ENCODE results near the gene IL36B.
"Not testable (repeated sequence)": the region's sequence is repeated elsewhere in the genome, so short reads cannot be mapped to it uniquely, and the experiment has no call there.

Gene IL36B

DNA sequence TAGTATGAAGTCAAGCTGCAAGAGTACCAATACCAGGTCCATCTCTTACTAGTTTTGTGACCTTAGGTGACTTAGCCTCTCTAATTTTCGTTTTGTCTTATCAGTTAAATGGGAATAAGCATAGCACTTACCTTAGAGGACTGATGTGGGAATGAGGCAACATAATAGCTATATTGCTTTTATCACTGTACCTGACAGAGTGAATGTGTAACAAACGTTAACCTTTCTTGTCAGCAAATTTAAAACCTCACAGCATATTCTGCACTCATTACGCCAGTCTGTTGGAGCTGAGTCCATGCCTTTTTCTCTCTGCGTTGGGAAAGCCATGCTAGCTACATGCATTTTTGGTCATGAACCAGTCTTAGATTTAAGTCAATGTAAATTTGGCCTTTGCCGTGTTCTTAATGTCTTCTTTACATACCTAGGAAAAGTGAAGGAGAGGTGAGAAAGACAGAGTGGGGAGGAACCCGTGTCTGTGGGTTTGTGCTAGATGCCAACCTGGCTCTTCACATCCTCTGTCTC, at the start of gene IL36B:
Gene IL36B, minus strand, starts transcription at position 472 of the 522 bp plus-strand sequence.
- DNase-seq (ENCODE audit: low read depth) = no peak

DNA sequence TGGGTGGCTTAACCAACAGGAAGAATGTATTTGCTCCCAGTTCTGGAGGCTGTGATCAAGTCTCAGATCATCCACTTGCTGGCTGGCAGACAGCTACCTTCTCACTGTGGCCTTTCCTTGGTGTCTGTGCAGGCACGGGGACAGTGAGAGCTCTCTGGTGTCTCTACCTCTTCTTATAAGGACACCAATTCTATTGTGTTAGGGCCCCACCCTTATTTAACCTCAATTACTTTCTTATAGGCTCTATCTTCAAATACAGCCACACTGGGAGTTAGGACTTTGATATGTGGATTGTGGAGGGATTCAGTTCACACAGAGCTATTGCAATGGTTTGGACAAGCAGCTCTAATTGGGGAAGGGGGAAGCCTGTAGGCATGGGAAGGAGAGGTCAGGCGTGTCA, 49.5 kb upstream of the IL36B start:
- no peak for DNase-seq (ENCODE audit: low read depth)

DNA sequence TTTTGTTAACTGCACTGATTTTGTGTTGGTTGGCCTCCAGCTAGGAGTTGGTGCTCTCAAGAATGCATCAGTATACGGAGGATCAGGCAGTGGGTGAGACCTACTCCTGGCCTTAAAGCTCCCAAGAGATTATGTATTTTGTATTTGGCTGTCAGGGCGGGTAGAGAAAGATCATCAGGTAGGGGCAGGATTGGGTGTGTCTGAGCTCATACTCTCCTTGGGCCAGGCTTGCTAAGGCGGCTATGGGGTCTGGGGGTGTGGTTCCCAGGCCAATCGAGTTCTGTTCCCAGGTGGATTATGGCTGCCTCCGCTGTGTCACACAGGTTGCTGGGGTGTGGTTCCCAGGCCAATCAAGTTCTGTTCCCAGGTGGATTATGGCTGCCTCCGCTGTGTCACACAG, 45.9 kb upstream of the IL36B start:
- DNase-seq (ENCODE audit: low read depth) = no peak

DNA sequence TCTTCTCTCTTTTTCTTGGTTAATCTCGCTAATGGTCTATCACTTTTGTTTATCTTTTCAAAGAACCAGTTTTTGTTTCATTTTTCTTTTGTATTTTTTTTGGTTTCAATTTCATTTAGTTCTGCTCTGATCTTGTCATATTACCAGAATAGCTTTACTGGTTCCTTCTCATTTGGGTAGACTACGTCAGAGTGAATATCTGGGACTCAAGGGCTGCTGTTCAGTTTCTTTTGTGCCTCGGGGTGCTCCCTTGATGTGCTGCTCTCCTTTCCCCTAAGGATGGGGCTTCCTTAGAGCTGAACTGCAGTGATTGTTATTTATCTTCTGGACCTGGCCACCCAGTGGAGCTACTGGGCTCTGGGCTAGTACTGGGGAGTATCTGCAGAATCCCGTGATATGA, 45.4 kb upstream of the IL36B start:
- no peak for DNase-seq (ENCODE audit: low read depth)

DNA sequence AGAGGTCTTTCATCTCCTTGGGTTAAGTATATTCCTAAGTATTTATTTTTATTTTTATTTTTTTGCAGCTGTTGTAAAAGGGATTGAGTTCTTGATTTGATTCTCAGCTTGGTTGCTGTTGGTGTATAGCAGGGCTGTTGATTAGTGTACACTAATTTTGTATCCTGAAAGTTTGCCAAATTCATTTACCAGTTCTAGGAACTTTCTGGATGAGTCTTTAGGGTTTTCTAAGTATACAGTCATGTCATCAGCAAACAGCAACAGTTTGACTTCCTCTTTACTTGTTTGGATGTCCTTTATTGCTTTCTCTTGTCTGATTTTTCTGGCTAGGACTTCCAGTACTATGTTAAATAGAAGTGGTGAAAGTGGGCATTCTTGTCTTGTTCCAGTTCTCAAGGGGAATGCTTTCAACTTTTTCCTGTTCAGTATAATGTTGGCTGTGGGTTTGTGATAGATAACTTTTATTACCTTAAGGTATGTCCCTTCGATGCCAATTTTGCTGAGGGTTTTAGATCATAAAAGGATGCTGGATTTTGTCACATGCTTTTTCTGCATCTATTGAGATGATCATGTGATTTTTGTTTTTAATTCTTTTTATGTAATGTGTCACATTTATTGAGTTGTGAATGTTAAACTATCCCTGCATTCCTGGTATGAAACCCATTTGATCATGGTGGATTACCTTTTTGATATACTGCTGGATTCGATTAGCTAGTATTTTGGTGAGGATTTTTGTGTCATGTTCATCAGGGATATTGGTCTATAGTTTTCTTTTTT, 44.4 kb upstream of the IL36B start:
- DNase-seq (ENCODE audit: low read depth) = not testable (repeated sequence)

DNA sequence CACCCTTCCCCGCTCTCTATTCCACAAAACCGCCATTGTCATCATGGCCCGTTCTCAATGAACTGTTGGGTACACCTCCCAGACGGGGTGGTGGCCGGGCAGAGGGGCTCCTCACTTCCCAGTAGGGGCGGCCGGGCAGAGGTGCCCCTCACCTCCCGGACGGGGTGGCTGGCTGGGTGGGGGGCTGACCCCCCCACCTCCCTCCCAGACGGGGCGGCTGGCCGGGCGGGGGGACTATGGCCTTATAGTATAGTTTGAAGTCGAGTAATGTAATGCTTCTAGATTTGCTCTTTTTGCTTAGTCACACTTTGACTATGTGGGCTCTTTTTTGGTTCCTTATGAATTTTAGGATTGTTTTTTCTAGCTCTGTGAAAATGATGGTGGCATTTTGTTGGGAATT, 43.6 kb upstream of the IL36B start:
- DNase-seq (ENCODE audit: low read depth) = not testable (repeated sequence)

DNA sequence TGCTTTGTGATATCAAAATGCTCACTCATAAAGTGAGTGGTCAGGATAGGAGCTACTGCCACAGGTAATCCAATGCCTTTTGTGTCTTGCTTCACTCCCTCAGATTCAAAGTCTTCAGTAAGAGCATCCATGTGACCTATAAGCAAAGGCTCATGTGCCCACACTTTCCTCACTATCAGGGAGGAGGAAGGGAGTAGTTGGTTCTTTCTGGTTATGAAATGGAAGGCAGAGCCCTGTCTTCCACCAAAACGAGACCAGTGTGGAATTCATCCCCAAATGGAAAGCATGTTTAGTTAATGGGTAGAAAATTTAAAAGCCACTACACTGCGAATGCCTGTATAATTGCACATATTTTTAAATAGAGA, 40.9 kb upstream of the IL36B start:
- DNase-seq (ENCODE audit: low read depth) = no peak

DNA sequence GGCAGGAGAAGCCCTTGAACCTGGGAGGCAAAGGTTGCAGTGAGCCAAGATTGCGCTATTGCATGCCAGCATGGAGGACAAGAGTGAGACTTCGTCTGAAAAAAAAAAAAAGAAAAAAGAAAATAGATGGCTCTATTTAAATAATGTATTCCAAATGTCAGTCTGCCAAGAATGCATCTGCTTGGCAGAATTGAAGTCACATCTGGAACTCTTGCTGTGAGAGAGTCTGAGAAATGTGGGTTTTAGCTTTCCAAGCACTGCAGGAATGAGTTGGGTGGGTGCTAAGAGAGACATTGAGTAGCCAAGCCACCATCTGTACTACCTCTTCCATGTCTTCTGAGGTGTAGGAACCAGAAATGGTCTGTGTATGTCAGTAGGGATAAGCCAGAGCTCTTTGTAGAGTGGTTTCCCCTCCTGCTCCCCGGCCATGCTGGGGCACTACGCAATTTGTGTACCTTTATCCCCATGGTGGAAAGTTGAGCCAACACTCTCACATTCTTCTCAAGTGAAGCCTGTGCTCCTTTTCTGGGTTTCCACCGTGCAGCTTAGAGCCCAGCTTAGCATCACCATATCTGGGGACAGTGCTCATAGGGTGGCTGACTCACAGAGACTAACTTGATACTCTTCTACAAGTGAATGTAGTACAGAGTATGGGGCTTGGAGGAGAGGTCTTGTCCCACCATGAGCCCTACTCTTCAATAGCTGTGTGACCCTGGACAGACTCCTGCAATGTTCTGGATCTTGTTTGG, 40.4 kb upstream of the IL36B start:
- DNase-seq (ENCODE audit: low read depth) = no peak

DNA sequence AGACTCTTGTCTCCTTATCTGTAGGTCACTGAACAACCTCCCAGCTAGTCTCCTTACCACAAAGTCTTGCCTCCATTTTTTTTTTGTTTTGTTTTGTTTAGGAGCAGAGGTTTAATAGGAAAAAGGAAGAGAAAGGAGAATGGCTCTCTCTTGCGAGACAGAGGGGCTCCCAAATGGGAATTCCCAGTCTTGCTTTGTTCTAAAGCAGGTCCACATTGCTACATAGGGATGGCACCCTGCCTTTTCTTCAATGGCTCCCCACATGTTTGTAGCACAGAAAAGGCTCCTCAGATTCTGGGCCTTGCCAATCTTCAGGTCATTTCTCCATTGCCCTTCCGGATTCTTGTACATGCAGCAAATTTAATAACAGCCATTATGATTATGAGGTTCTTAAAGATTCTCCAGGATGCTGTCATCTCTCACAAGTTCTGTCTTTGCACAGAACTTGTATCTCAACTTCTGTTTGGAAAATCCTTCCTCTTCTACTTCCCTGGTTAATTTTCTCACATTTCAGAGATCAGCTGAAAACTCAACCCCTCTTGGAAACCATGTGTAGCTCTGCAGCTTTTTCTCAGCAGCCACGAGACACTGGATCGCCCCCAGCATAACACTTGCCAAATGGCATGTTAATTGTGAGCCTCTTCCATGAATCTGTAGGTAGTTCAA, 38.7 kb upstream of the IL36B start:
- DNase-seq (ENCODE audit: low read depth) = no peak

DNA sequence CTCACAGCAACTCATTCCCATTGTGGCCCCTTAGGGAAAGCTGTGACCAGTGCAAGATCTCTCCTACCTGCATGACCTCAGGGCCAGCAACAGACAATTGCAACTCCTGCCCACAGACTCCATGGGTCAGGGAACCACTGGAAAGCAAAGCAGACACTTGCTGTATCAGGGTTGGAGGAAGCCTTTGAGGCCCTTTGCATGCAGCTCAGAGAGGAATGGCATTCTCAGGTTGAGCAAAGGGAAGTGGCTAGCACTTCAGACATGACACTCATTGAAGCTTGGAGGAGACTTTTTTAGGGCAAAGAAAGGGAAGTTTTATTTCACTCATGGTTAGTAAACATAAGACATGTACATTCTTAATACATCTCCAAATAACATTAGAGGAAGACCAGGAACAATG, 37.2 kb upstream of the IL36B start:
- no peak for DNase-seq (ENCODE audit: low read depth)

DNA sequence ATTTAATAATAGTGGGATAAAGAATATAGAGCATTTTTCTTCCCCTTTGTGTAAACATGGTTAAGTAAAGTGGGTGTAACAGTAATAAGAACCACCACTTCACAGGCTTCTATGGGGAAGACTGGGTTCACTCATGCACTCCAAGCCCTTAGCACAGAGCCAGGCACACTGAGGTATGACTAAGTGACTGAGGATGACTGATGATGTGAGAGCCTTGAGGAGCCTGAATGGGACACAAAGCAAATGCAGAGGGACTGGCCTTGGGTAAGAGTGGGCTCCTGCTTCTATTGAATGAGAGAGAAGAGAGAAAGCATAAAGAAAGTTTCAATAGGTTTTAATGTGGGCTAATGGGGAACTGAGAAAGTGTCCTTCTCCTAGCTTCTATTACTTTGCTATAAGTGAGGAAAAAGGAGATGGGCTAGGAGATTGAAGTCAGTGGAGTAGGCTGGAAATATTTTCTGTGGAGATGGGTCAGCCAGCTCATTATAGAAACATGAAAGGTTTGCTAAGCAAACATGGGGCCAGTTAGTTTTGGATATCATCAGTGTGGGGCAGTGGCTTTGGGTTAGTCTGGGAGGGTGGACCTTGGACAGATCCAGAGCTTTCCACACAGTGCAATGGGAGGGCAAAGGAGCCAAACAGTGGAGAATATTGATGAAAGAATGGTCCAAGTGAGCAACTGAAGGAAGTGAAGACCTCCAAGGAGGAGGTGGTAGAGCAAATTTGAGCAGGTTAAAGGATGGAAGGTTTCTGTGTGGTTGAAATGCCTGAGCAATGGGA, 35.7 kb upstream of the IL36B start:
- DNase-seq (ENCODE audit: low read depth) = no peak

DNA sequence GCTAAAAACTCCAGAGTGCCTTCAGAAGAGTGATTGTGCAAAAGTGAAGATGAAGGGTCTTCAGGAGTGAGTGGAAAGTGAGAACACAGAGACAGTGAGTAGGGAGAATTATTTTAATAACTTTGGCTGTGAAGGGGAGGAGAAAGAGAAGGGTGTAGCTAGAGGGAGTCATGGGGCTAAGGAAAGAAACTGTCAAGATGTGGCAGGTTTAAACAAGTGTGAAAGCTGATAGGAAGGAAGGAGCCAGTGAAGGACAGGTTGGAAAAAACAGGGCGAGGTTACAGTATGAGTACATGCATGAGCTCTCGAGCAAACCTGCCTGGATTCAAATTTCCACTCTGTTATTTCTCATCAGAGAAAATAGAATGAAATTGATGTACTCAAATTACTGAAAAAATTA, 32.9 kb upstream of the IL36B start:
- DNase-seq (ENCODE audit: low read depth) = no peak

DNA sequence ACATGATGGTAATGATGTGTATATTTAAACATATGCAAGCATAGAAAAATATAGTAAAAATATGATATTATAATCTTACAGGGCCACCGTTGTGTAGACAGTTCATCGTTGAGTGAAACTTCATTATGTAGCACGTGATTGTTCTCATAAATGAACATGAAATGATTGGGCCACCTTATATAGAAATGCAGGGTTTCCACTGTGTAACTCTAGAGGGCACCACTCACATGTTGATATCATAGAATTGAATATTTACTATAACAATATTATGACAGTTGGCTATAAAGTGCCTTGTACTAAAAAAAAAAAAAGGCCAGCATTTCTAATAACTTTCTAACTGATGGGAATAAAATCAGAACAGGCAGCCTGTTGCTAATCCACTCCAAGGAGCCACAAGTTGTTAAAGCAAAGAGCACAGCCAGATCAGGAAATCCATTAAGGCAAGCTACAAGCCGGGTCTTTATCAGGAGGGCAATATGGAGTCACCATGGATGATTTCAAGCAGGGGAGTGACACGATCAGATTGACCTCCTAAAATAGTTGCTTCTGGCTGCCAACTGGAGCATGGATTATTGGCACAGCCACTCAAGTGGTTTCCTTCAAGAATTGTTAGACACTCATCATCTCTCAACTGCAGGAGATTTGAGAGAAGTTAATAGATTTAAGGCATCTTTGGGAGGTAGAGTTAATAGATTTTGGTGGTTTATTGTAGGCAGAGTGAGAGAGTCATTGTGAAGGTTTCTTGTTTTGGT, 31.8 kb upstream of the IL36B start:
- no peak for DNase-seq (ENCODE audit: low read depth)

DNA sequence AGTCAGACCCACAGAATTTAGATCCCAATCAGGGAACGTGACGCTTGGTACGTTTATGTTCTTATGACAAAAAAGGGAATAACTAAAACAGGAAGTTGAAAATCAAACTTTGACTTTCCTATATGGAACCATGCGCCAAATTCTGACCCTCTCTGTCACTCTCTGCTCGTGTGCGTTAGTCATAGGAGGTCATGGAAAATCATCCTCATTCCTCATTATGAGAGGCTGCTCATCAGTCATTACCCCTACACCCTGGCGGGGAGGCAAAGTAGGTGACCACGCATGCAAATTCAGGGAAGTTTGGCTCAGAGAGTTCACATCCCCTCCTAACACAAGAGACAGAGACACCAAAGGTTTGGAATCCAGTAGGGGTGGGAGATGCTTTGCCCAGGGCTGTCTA, 30.6 kb upstream of the IL36B start:
- DNase-seq (ENCODE audit: low read depth) = no peak

DNA sequence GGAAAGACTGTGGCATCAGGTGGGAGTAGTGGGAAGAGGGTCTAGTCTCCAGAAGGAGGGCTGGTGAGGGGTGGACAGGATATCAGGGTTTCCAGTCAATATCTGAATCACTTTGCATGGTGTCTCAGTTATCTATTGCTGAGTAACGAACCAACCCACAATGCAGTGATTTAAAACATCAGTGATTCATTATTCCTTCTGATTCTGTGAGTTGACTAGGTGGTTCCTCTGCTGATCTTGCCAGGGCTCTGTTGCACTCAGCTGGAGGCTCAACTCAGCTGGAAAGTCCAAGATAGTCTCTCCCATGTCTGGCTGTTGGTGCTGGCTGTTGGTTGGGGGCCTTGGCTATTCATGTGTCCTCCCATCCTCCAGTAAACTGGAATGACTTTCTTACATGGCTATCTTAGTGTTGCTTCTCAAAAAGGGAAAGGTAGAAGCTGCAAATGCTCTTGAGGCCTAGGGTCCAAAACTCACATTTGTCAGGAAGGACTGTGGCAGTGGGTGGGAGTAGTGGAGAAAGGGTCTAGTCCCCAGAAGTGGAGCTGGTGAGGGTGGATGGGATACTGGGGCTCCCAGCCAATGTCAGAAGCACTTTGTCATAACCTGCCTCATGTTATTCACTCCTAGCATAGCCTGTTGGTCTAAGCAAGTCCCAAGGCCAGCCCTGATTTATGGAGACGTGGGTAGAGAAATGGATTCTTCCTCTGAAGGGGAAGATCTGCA, 29.0 kb upstream of the IL36B start:
- no peak for DNase-seq (ENCODE audit: low read depth)

DNA sequence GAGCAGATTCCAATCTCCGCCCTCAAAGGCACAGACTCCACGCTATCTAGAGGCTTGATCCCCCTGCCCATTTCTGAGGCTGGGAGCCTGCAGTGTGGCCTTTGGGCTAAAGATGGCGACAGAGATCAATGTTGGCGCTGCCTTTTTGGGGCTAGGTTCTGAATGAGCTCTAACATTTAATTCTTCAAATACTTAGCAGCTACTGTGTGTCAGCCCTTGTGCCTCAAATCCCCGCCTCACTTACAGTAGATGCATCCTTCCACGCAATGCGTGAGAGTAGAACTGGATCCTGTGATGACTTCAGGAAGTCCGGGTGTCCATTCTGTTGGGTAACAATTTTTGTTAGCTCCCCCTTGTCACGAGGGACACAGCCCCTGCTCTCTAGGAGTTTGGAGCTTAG, 27.5 kb upstream of the IL36B start:
- DNase-seq (ENCODE audit: low read depth) = peak; percentile 23

DNA sequence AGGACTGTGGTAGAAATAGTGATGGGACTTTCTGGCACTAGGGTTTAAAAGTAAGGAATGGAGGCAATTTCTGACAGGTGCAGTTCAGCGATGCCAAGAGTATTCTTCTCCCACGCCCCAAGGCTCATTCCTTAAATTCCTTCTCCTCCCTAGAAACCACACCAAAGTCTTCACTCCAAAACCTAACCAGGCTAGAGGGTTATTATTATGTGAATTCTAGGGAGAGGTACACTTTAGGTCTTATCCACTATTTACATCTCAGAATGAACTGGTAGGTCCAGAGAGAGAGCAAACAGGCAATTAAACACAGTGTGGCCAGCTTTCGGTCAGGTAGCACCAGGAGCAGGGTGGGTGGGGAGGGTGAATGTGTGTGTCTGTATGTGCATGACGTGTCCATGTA, 26.5 kb upstream of the IL36B start:
- no peak for DNase-seq (ENCODE audit: low read depth)

DNA sequence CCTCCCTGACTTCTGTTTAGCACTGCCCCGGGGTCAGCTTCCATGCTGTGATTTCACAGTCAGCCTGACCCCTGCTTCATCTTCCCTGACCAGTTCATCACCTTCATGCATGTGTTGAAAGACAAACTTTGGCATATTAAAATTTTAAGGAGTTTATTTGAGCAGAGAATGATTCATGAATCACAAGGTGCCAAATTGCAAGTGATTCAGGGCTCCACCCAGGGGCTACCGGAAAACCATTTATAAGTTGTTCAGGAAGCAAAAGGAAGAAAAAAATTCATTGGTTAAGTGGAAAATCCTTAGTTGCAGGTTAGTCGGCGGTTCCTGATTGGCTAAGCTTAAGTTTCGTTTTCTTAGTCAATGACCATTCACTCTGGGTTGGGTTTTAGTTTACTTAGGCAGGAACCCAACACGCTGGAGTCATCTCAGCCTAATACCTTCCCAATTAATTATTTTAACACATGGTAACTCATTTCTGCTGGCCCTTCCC, 25.7 kb upstream of the IL36B start:
- DNase-seq (ENCODE audit: low read depth) = no peak

DNA sequence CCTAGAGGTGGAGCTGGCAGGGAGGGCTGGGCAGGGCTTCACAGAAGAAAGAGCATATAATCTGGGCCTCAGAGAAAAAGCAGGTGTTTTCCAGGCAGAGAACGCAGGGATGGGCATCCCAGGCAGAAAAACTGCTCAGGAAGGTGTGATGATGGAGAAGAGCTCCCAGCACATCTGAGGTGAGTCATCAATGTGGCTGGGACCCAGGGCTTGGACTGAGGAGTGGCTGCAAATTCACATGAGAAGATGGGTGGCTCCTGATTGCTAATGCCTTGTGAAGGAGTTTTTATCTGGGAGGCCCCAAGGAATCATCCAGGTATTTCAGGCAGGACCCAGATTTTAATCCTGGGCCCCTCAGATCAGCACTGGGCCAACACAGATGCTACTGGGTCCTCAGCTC, 25.3 kb upstream of the IL36B start:
- DNase-seq (ENCODE audit: low read depth) = no peak

DNA sequence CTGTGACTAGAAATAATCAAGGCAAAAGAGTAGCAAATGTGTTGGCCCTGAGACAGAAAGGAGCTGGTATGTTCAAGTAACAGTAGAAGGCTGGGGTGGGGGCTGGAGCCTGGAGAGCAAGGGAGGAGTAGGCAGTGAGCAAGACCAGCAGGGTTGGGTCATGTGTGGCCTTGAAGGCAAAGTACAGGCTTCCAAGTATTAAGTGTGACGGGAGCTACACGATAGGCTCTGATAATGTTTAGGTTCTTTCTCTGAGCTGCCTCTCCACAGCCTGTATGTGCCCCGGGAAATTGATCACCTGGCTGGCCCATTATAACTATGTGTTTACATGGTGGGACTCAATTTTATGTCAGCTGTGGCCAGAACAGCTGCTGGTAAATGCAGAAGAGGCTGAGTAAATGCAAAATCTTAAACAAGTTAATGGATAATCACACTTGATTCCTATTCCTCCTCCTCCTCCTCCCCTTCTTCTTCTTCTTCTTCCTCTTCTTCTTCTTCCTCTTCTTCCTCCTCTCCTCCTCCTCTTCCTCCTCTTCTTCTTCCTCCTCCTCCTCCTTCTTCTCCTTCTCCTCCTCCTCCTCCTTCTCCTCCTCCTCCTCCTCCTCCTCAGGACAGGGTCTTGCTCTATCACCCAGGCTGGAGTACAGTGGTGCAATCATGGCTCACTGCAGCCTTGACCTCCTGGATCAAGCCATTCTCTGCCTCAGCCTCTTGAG, 24.4 kb upstream of the IL36B start:
- DNase-seq (ENCODE audit: low read depth) = no peak

Data from stimulated activated CD8-positive, alpha-beta memory T cell treated with anti-CD3 and anti-CD28 coated beads, Interleukin-7, amount 100 ng/mL, for 24 hours (primary cell).